HG03565 (cell line): ENCODE results near the gene CTLA4.
"Not testable (repeated sequence)": the region's sequence is repeated elsewhere in the genome, so short reads cannot be mapped to it uniquely, and the experiment has no call there.

ENCODE experiments used
- ATAC-seq: cut with Tn5 transposase; IDR thresholded peaks from one replicate; pipeline ENCODE4 v1.9.1; 2021; ENCODE audit warnings: mild to moderate bottlenecking, moderate library complexity; ENCODE audit not compliant: unreplicated experiment

Gene CTLA4

GRCh38 chr2:203855274-203855673 is 12.3 kb upstream of the CTLA4 start:
- no peak for ATAC-seq

- no peak for ATAC-seq
Measured at GRCh38 chr2:203857656-203858055, 9.9 kb upstream of the CTLA4 start.

GRCh38 chr2:203858176-203858575 is 9.4 kb upstream of the CTLA4 start:
- no peak for ATAC-seq

- no peak for ATAC-seq
Measured at GRCh38 chr2:203859030-203859789, 8.4 kb upstream of the CTLA4 start.

DNA sequence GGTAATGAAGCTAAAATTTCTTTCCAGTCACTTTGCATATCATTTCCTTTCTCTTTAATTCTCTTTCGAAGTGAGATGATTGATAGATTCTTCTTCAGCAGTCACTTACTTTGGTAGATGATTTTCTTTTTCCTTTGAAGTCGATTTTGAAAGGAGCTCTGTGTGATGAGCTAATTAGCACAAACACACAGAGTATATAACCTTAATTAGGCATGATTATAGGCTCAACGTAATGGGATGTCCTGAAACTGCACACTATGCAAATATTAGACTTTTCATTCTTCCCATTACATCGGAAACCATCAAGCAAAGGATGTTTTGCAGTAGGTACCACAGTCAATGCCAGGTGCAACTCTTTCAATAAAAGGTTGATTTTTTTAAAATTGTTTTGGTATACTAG is 6.4 kb upstream of the CTLA4 start:
- ATAC-seq = no peak

DNA sequence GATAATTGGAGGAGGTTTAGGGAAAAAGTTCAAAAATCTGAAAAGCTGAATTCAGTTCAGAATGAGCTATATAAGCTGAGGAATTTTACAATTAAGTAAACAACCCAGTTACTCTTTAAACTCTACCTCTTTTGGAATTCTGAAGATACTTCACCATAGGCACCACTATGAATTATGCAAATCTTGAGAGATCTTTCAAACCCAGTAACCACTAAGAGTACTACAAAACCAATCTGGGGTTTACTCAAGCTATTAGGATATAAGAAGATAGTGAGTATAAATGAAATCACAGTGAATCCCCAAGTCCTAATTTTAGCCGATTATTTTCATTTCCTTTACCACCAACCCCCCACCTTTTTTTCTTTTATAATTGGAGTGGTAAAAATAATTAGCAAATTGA is 6.0 kb upstream of the CTLA4 start:
- ATAC-seq = no peak

- no peak for ATAC-seq
Measured at GRCh38 chr2:203869223-203870042, 1.9 kb downstream of the CTLA4 start.

DNA sequence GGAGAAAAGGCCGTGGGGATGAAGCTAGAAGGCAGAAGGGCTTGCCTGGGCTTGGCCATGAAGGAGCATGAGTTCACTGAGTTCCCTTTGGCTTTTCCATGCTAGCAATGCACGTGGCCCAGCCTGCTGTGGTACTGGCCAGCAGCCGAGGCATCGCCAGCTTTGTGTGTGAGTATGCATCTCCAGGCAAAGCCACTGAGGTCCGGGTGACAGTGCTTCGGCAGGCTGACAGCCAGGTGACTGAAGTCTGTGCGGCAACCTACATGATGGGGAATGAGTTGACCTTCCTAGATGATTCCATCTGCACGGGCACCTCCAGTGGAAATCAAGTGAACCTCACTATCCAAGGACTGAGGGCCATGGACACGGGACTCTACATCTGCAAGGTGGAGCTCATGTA is 2.9 kb downstream of the CTLA4 start:
- no peak for ATAC-seq

DNA sequence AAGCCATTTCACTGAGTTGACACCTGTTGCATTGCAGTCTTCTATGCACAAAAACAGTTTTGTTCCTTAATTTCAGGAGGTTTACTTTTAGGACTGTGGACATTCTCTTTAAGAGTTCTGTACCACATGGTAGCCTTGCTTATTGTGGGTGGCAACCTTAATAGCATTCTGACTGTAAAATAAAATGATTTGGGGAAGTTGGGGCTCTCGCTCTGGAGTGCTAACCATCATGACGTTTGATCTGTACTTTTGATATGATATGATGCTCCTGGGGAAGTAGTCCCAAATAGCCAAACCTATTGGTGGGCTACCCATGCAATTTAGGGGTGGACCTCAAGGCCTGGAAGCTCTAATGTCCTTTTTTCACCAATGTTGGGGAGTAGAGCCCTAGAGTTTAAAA is 3.4 kb downstream of the CTLA4 start:
- ATAC-seq = no peak

DNA sequence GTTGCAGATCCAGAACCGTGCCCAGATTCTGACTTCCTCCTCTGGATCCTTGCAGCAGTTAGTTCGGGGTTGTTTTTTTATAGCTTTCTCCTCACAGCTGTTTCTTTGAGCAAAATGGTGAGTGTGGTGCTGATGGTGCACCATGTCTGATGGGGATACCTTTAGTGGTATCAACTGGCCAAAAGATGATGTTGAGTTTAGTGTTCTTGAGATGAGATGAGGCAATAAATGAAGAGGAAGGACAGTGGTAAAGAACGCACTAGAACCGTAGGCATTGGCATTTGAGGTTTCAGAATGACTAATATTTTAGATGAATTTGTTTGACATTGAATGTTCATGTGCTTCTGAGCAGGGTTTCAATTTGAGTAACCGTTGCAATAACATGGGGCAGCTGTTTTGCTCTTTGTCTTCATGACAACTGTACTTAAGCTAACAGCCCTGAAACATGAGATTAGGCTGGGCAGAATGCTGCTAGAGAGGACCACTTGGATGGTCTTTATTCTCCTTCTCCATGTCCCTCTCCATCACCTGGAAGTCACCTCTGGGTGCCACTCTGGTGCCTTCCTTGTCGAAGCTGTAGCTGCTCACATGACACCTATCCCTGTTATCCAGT is 3.9 kb downstream of the CTLA4 start:
- peak; percentile 96 for ATAC-seq

DNA sequence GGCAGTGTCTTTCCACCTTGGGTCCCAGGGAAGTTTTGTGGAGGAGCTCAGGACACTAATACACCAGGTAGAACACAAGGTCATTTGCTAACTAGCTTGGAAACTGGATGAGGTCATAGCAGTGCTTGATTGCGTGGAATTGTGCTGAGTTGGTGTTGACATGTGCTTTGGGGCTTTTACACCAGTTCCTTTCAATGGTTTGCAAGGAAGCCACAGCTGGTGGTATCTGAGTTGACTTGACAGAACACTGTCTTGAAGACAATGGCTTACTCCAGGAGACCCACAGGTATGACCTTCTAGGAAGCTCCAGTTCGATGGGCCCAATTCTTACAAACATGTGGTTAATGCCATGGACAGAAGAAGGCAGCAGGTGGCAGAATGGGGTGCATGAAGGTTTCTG is 5.9 kb downstream of the CTLA4 start:
- no peak for ATAC-seq

- ATAC-seq = no peak
Measured at GRCh38 chr2:203873921-203874631, 6.5 kb downstream of the CTLA4 start.

DNA sequence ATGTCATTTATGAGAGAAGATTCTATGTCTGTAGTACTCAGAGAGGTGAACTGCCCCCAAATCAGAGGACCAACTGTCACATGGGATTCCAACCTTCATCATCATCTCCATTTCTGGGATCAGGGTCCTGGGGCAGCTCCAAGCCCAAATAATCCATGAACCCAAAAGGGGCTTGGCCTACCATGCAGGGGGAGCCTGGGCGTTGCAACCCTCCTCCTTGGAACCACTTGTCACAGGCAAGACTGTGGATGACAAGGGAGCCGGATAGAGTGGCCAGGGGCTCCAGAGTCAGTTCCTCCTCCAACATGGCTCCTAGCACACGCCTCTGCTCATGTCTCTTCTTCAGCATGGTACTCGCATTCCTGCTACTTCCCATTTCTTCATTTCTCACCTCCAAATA is 7.9 kb downstream of the CTLA4 start:
- ATAC-seq = no peak

- no peak for ATAC-seq
Measured at GRCh38 chr2:203876328-203876727, 8.8 kb downstream of the CTLA4 start.

DNA sequence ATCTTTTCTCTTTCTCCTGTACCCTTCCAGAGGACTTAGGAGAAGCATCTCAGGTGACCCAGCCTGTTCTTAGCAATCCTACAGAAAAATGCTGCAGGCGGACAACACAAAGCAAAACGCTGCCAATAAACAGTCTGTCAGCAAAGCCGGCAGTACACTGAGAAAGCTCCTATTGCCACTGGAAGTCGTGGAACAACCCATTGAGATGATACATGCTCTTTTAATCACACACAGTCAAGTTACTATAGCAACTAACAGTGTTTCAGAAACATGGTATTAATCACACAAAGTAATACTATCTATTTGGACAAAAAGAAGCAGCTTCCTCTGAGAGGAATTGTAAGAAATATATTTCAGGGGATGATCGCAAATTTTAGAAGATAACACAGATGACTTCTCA is 10.5 kb downstream of the CTLA4 start:
- no peak for ATAC-seq

DNA sequence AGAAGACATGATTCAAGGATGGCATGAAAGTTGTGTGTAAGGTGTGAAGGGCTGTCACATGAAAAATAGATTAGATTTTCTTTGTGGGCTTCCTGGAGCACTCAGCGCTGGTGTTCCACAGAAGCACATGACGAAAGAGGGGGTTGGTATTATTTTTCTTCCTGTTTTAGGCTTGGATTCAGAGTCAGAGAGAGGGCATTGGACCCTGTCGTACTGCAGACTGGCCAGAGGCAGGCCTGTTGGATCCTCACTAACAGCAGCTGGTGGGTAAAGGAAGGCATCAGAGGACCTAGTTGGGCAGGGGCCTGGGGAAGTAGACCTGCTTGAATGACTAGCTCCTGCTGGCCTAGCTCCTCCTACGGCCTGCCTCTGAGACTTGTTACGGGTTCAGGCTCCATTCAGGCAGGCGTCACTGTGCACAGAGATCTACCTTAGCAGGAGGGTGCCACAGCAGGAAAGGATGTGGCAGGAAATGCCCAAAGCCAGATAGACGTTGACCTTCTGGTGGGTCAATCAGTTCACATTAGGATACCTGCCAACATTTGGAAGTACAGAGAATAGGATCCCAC is 13.1 kb downstream of the CTLA4 start:
- ATAC-seq = no peak

- not testable (repeated sequence) for ATAC-seq
Measured at GRCh38 chr2:203881185-203881584, 13.6 kb downstream of the CTLA4 start.

DNA sequence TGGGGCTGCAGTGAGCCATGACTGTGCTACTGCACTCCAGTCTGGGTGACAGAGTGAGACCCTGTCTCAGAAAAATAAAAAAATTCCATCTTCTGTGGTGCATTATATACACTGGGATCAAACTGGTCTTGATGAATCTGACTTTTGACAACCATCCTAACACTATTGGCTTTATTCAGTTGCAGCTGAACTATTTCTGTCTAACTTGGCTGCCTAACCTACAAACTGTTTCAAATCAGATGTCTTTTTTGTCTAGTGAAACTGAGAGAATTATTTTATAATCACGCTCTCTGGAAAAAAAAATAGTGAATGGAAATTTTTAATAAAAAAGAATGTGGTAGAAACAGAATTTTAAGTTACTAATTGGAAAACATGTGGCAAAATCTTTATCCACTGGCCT is 15.0 kb downstream of the CTLA4 start:
- ATAC-seq = no peak

- ATAC-seq = no peak
Measured at GRCh38 chr2:203886661-203887151, 19.1 kb downstream of the CTLA4 start.

DNA sequence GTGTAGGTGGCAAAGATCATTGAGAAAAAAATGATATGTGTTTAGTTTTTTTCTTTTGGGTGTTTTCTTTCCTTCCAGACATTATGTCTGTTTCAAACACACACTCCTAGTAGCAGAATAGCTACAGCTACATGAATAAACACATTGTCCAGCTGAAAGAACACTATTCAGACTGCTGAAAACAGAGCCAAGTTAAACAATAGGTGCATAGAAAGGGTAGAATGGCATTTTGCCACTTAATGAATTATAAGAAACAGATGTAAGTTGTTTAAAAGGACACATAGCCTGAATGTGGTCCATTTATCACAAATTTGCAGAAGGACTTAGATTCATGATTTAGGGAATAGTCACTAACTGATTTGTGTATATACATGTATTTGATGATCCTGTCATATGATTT is 20.1 kb downstream of the CTLA4 start:
- no peak for ATAC-seq

- no peak for ATAC-seq
Measured at GRCh38 chr2:203889542-203889941, 22.0 kb downstream of the CTLA4 start.
